Parathyroid adenoma (tissue), 2 donors: ENCODE measurements around the gene CCDC178.

ENCODE experiments used
- H2AFZ ChIP-seq: fragments of 300-600 bp; sonication (generic); one replicate; pipeline ENCODE4 v1.7.0; 2017; ENCODE audit warnings: antibody characterized with exemption, mild to moderate bottlenecking
- H3K27ac ChIP-seq: fragments of 300-600 bp; sonication (generic); one replicate; pipeline ENCODE4 v1.7.0; 2017
- H3K27me3 ChIP-seq: fragments of 300-600 bp; sonication (generic); one replicate; pipeline ENCODE4 v1.7.0; 2017; ENCODE audit warnings: low read length; ENCODE audit not compliant: control insufficient read depth, insufficient read depth
- H3K36me3 ChIP-seq: fragments of 300-600 bp; sonication (generic); one replicate; pipeline ENCODE4 v1.7.0; 2017; ENCODE audit warnings: low read length; ENCODE audit not compliant: control insufficient read depth, insufficient read depth
- H3K4me1 ChIP-seq: fragments of 300-600 bp; sonication (generic); one replicate; pipeline ENCODE4 v1.7.0; 2017; ENCODE audit warnings: control low read depth
- H3K4me2 ChIP-seq: fragments of 300-600 bp; sonication (generic); one replicate; pipeline ENCODE4 v1.7.0; 2017; ENCODE audit warnings: low read length
- H3K4me3 ChIP-seq: fragments of 300-600 bp; sonication (generic); one replicate; pipeline ENCODE4 v1.7.0; 2017; ENCODE audit warnings: low read depth, low read length
- H3K79me2 ChIP-seq: fragments of 300-600 bp; sonication (generic); one replicate; pipeline ENCODE4 v1.7.0; 2017; ENCODE audit warnings: control low read depth
- H3K9ac ChIP-seq: fragments of 300-600 bp; sonication (generic); one replicate; pipeline ENCODE4 v1.7.0; 2017; ENCODE audit warnings: mild to moderate bottlenecking
- H3K9me3 ChIP-seq: fragments of 300-600 bp; sonication (generic); one replicate; pipeline ENCODE4 v1.7.0; 2017; ENCODE audit warnings: low read length; ENCODE audit not compliant: control insufficient read depth
- CTCF ChIP-seq: fragments of 300-600 bp; sonication (generic); IDR thresholded peaks from one replicate; pipeline ENCODE4 v1.7.0; 2017; ENCODE audit warnings: antibody characterized with exemption, mild to moderate bottlenecking
- donor health status: primary hyperparathyroidism.

CCDC178 gene

GRCh38 chr18:32980896-32981295, 459.6 kb downstream of the CCDC178 start:
- H3K4me2 ChIP-seq: no peak overlapping the region
- no peaks in the 10 kb centered on the region for H3K27me3 ChIP-seq
- H3K27ac ChIP-seq: no peak overlapping the region
- H3K4me1 ChIP-seq: no peaks in the 10 kb centered on the region
- no peaks in the 10 kb centered on the region for H3K79me2 ChIP-seq
- TF ChIP-seq CTCF: no peak
- H3K36me3 ChIP-seq: peaks cover 2% of the 10 kb centered on the region
- H3K9ac ChIP-seq: no peak overlapping the region
- no peak overlapping the region for H3K4me3 ChIP-seq
- no peak overlapping the region for H2AFZ ChIP-seq
- H3K9me3 ChIP-seq: no peaks in the 10 kb centered on the region

- Histone ChIP-seq H3K36me3 (peaks cover 2% of the 10 kb centered on the region), H2AFZ (no peak overlapping the region), H3K27ac (no peak overlapping the region), H3K4me1 (no peaks in the 10 kb centered on the region), H3K4me3 (no peak overlapping the region), H3K27me3 (no peaks in the 10 kb centered on the region), H3K79me2 (no peaks in the 10 kb centered on the region), H3K4me2 (no peak overlapping the region), H3K9ac (no peak overlapping the region), H3K9me3 (no peaks in the 10 kb centered on the region)
- no peak for TF ChIP-seq CTCF
Measured at GRCh38 chr18:32975501-32975900, 465.0 kb downstream of the CCDC178 start.

GRCh38 chr18:32975163-32975436, 465.4 kb downstream of the CCDC178 start:
- H3K79me2 ChIP-seq: no peaks in the 10 kb centered on the region
- no peak for TF ChIP-seq CTCF
- no peak overlapping the region for H3K9ac ChIP-seq
- H2AFZ ChIP-seq: no peak overlapping the region
- no peaks in the 10 kb centered on the region for H3K4me1 ChIP-seq
- H3K4me3 ChIP-seq: no peak overlapping the region
- no peaks in the 10 kb centered on the region for H3K27me3 ChIP-seq
- no peak overlapping the region for H3K4me2 ChIP-seq
- H3K27ac ChIP-seq: no peak overlapping the region
- H3K36me3 ChIP-seq: peaks cover 2% of the 10 kb centered on the region
- H3K9me3 ChIP-seq: no peaks in the 10 kb centered on the region

GRCh38 chr18:32974421-32975162, 465.9 kb downstream of the CCDC178 start:
- Histone ChIP-seq H3K4me2 (no peak overlapping the region), H3K36me3 (peaks cover 2% of the 10 kb centered on the region), H2AFZ (no peak overlapping the region), H3K79me2 (no peaks in the 10 kb centered on the region), H3K27me3 (no peaks in the 10 kb centered on the region), H3K9ac (no peak overlapping the region), H3K27ac (no peak overlapping the region), H3K4me3 (no peak overlapping the region), H3K9me3 (no peaks in the 10 kb centered on the region), H3K4me1 (no peaks in the 10 kb centered on the region)
- TF ChIP-seq CTCF: no peak

- no peaks in the 10 kb centered on the region for H3K79me2 ChIP-seq
- TF ChIP-seq CTCF: no peak
- H3K27ac ChIP-seq: no peak overlapping the region
- H3K9me3 ChIP-seq: no peaks in the 10 kb centered on the region
- no peak overlapping the region for H3K4me2 ChIP-seq
- no peak overlapping the region for H2AFZ ChIP-seq
- no peak overlapping the region for H3K9ac ChIP-seq
- H3K36me3 ChIP-seq: no peaks in the 10 kb centered on the region
- no peak overlapping the region for H3K4me3 ChIP-seq
- H3K4me1 ChIP-seq: no peaks in the 10 kb centered on the region
- H3K27me3 ChIP-seq: no peaks in the 10 kb centered on the region
Measured at GRCh38 chr18:32968248-32968647, 472.3 kb downstream of the CCDC178 start.
